Glutamatergic neuron (in vitro differentiated cells): ENCODE measurements around the gene PODXL2. TPM values are rescaled to one million over a fixed set of nuclear protein-coding genes. Genes with fewer than 3 reads are reported as not detected.

Experiments used
- DNase-seq: peaks from one replicate; pipeline ENCODE4 v3.0.0; 2022
- H3K27ac Mint-ChIP-seq: one replicate; pipeline ENCODE4 v1.8.0; 2020; ENCODE audit warnings: mild to moderate bottlenecking, mixed read lengths, inconsistent platforms; ENCODE audit not compliant: unreplicated experiment
- H3K27me3 Mint-ChIP-seq: one replicate; pipeline ENCODE4 v1.8.0; 2020; ENCODE audit warnings: mild to moderate bottlenecking, moderate library complexity, mixed read lengths, inconsistent platforms; ENCODE audit not compliant: unreplicated experiment
- H3K36me3 Mint-ChIP-seq: one replicate; pipeline ENCODE4 v1.8.0; 2020; ENCODE audit warnings: mild to moderate bottlenecking, mixed read lengths, inconsistent platforms; ENCODE audit not compliant: unreplicated experiment
- H3K4me1 Mint-ChIP-seq: one replicate; pipeline ENCODE4 v1.8.0; 2020; ENCODE audit warnings: mild to moderate bottlenecking, low read depth, mixed read lengths, inconsistent platforms; ENCODE audit not compliant: unreplicated experiment
- H3K4me3 Mint-ChIP-seq: one replicate; pipeline ENCODE4 v1.8.0; 2020; ENCODE audit warnings: mild to moderate bottlenecking, mixed read lengths, inconsistent platforms; ENCODE audit not compliant: unreplicated experiment
- H3K9me3 Mint-ChIP-seq: one replicate; pipeline ENCODE4 v1.8.0; 2020; ENCODE audit warnings: mild to moderate bottlenecking, moderate library complexity, mixed read lengths, inconsistent platforms; ENCODE audit not compliant: unreplicated experiment
- CTCF ChIP-seq: fragments of 200-600 bp; sonication (generic); IDR thresholded peaks from one replicate; pipeline ENCODE4 v1.5.0; 2021; ENCODE audit not compliant: partially characterized antibody, unreplicated experiment
- total RNA-seq: library from RNA; stranded (reverse); fragmentation: NEBNext Ultra II Directional; extraction: Animal tissue kit (Norgen Biotek cat#: 25700); gene quantifications from one replicate; pipeline ENCODE4 v1.2.1, GENCODE V29; 2021; ENCODE audit not compliant: unreplicated experiment

PODXL2 gene
- total RNA-seq, 1 donor from 2014 or later, result 139 TPM

- Mint-ChIP-seq H3K27me3 (peaks cover 2% of the 10 kb centered on the region), H3K4me1 (no peaks in the 10 kb centered on the region)
Measured at GRCh38 chr3:127622772-127623576, 6.0 kb upstream of the PODXL2 start.

GRCh38 chr3:127624063-127624462 is 4.9 kb upstream of the PODXL2 start:
- peaks cover 8% of the 10 kb centered on the region for H3K27me3 Mint-ChIP-seq
- H3K4me1 Mint-ChIP-seq, result no peaks in the 10 kb centered on the region
- DNase-seq, result no peak
- H3K9me3 Mint-ChIP-seq, result peaks cover 9% of the 10 kb centered on the region
- no peak for TF ChIP-seq CTCF
- H3K36me3 Mint-ChIP-seq, result no peaks in the 10 kb centered on the region
- no peak overlapping the region for H3K27ac Mint-ChIP-seq
- no peak overlapping the region for H3K4me3 Mint-ChIP-seq

More at GRCh38 chr3:127622772-127623576, 6.0 kb upstream of the PODXL2 start:
- peaks cover 3% of the 10 kb centered on the region for H3K9me3 Mint-ChIP-seq
- no peak overlapping the region for H3K4me3 Mint-ChIP-seq
- H3K36me3 Mint-ChIP-seq, result no peaks in the 10 kb centered on the region
- TF ChIP-seq CTCF, result no peak
- H3K27ac Mint-ChIP-seq, result no peak overlapping the region
- no peak for DNase-seq

GRCh38 chr3:127625821-127626220 is 3.2 kb upstream of the PODXL2 start:
- no peak for DNase-seq
- TF ChIP-seq CTCF, result no peak
- Mint-ChIP-seq H3K27me3 (peaks cover 14% of the 10 kb centered on the region), H3K4me1 (peaks cover 10% of the 10 kb centered on the region), H3K27ac (no peak overlapping the region), H3K4me3 (no peak overlapping the region), H3K9me3 (peaks cover 19% of the 10 kb centered on the region), H3K36me3 (peaks cover 3% of the 10 kb centered on the region)

- no peak for DNase-seq
- no peak for TF ChIP-seq CTCF
- Mint-ChIP-seq H3K27ac (peak overlapping the region; percentile 73), H3K27me3 (peaks cover 16% of the 10 kb centered on the region), H3K4me3 (peak overlapping the region; percentile 81), H3K9me3 (peaks cover 20% of the 10 kb centered on the region), H3K4me1 (peaks cover 25% of the 10 kb centered on the region), H3K36me3 (peaks cover 3% of the 10 kb centered on the region)
Measured at GRCh38 chr3:127628426-127628787, 578 bp upstream of the PODXL2 start.
